GM19193 (cell line): Measurements from ENCODE around the gene KCNE5.

Experiments
- POLR2A ChIP-seq: IDR thresholded peaks from 4 replicates; pipeline ENCODE4 v1.6.1; 2011; ENCODE audit not compliant: insufficient read depth, insufficient read length; ENCODE audit errors: extremely low read depth

Gene KCNE5, protein sequence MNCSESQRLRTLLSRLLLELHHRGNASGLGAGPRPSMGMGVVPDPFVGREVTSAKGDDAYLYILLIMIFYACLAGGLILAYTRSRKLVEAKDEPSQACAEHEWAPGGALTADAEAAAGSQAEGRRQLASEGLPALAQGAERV

DNA sequence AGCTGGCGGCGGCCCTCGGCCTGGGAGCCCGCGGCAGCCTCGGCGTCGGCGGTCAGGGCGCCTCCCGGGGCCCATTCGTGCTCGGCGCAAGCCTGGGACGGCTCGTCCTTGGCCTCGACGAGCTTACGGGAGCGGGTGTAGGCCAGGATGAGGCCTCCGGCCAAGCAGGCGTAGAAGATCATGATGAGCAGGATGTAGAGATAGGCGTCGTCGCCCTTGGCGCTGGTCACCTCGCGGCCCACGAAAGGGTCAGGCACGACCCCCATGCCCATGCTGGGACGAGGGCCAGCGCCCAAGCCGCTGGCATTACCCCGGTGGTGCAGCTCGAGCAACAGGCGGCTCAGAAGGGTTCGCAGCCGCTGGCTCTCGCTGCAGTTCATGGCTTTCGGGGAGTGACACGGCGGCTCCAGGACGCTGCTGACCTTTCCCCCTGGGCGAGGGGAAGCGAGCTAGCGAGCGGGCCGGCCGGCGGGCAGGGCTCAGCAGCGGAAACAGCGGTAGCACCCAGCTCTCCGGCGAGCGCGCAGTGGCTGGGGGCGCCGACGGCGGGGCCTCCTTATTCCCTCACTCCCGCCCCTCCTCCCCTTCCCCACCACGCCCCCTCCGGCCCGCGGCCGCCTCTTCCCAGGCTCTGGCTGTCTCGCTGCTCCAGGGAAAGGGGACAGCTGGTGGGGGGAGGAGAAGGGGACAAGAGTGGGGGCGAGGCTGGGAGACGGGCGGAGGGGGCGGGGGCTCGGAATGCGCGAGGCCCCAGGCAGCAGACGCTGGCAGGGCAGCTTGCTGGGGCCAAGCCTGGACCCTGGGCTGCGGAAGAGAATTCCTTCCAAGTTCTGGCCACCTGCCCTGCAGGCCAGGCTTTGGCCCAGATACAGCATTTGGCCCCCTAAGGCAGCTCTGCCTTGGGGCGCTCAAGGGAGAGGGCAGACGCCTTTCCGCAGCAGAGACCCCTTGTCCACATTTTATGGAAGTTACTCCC is at the start of gene KCNE5:
Gene KCNE5, minus strand, starts transcription at position 532 of the 976 bp plus-strand sequence. Its CDS starts 152 bp downstream, at position 380.
- no peak for TF ChIP-seq POLR2A

DNA sequence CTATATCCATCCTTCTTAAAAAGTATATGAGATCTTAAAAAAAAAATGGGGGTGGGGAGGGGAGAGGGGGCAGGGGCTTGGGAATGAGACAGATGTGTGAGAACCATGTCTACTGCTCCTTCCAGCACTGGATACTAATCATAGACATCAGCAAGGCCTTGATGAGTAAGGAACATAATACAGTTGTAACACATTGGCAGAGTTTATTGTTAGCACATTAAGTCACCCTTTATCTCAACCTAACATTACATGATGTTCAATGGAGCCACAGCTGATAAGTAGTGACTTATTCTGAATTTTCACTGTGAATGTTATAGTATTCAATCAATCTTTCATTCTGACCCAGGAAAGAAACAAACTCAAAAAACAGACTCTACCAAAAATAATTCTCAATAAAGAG is 47.3 kb upstream of the KCNE5 start:
- no peak for TF ChIP-seq POLR2A

DNA sequence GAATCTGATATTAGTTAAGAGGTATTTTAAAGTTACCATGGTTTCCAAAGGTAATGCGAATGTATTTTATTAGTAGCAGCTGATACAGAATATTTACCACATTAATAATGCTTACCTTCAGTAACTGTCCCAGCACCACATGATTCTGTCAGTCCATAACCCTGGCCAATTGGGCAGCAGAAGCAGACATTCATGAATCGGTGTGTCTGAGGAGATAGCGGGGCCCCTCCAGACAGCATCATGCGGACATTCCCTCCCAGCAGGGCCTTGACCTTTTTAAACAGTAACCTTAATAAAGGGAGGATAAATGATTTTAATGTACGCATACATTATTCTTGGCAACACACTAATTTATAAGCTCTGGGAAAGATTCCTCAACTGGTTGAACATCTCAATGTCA is 43.0 kb upstream of the KCNE5 start:
- TF ChIP-seq POLR2A, result no peak

DNA sequence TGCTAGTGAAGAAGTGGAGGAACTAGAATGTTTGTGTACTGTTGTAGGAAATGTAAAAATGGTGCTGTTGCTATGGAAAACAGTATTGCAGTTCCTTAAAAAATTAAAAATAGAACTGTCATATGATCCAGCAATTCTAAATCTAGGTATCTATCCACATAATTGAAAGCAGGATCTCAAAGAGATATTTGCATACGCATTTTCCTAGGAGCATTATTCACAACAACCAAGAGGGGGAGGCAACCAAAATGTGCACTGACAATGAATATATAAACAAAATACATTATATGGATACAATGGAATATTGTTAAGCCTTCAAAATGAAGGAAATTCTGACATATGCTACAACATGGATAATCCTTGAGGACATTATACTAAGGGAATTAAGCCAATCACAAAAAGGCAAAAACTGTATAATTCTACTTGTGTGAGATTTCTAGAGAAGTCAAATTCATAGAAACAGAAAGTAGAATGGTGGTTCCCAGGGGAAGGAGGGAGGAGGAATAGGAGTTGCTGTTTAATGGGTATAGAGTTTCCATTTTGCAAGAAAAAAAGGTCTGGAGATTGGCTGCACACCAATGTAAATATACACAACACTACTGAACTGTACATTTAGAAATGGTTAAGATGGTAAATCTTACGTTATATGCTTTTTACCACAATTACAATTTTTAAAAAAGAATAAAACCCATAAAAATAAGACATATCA is 35.6 kb upstream of the KCNE5 start:
- no peak for TF ChIP-seq POLR2A

DNA sequence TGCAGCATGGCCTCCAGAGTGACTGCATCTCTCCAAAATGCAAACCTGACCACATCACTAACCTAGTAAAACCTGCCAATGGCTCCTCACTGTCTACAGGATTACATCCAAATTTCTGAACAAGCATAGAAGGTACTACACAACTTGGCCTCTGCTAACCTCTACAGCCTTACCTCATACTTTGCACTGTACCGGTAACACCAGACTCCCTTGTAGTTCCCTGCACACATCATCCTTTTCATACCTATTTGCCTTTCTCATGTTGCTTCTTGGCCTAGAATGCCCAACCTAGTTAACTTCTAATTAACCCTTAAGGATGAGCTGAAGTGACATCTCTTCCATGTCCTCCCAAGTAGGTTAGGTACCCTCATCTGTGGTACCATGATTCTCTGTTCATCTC is 33.4 kb upstream of the KCNE5 start:
- TF ChIP-seq POLR2A, result no peak

DNA sequence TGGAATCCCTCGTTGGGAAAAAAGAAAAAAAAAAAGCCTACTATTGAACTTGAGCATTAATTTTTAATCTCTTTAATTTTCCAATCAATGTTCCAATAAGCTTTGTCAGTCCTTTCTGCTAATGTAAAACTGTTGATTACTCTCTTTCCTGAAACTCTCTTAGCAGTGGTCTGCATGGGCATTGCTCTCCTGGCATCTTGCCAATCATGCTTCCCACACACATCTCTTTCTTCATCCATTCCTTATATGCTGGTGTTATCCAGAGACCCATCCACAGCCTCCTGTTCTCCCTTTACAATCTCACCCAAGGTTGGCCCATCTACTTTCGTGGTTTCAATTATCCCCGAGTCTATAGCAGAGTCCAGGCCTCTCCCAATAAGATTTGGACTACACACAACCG is 31.8 kb upstream of the KCNE5 start:
- no peak for TF ChIP-seq POLR2A

DNA sequence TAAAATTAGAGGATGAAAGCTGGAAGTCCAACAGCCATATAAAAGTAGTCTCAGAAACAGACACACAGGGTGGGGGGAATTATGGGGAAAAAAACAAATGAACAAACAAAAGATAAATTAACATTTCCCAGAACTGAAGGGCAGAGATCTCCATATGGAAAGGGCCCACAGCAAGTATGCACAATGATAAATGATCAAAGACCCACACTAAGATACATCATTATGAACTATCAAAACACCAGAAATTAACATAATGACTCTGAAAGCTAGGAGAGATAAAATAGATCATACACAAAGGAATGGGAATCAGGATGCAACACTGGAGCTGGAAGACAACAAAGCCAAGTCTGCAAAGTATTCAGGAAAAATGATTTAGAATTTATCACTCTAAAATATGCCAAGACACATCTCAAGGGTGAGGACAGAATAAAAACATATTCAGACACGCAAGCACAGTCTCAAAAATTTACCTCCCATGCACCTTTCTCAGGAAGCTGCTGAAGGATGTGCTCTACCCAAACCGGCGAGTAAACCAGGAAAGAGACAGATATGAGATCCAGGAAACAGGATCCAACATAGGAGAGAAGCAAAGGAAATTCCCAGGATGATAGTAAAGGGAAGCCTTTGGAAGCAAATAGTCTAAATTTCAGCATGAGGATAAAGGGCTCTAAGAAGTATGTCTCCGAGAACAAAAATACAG is 30.7 kb upstream of the KCNE5 start:
- no peak for TF ChIP-seq POLR2A

DNA sequence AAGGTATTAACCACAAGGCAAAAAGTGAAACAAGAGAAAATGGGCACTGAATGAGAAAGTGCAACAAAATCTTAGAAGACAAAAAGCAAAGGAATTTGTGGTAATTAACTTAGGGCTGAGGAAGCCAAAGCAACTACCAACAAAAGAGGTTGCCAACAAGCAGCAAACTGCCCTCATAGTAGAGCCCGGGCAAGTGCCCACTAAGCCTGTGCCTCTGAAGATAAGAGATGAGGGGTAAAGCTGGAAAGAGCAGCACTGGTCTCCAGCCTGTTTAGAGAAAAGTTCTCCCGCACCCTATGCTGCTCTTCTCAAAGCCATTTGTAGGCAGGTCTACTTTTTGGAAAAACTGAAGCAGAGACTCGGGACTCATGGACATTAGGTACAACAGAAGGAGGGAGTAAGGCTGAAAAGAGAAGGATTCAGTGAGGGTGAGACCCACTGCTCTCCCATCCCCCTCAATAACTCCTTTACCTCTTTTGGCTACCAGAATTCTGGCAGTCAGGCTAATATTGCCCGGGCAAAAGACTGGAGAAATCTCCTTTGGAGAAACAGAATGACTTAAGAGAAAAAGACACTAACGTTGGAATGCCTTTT is 29.6 kb upstream of the KCNE5 start:
- no peak for TF ChIP-seq POLR2A

DNA sequence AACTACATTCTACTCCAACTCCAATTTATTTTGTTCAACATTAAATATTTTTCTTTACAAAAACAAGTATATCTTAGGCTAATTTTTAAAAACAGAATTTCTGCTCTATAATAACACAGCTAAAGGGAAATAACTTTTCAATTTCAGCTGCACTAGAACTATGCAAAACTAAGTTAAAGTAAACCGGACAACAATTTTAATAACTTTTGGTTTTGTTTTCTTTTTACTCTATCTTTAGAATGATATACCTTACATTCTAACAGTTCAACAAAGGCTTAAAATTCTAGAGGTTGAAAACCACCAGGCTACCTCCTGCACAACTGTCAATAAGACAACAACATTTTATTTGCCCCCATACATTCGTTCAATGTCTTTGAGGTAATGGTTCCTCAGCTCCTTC is 18.7 kb upstream of the KCNE5 start:
- TF ChIP-seq POLR2A, result no peak

DNA sequence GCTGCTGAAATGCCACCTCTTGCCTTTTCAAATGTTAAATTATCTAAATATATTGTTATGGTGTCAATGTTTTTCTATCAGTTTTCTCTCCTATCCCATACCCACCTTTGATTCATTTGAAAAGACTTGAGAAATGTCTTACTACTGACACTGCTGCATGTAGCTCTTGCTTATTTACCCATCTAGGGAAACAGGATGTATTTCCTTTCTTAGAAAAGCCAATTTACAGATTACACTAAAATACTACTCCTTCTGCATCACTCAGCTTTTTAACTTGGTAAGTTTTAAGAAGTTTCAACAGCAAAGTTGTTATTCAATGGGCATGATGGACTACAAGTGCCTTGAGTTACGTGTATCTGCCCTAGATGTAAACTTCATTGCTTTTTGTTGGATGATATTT is 13.2 kb upstream of the KCNE5 start:
- TF ChIP-seq POLR2A, result no peak

DNA sequence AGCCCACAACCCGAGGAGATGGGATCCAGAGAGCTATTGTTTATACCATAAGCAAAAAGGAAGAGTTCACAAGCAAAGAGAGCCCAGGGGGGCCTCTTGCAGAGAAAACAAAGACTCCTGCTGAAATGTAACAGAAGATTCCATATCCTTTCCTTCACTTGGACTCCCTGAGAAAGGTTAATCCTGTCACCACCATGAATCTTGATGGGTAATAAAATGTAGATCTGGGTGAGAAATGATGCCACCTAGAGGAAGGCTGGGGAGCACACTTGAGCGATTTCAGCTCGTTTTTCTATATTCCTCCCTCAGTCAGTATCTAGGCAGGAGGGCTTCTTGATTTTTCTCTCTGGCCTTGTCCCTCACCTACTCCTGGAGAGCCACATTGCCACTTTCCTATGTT is 10.2 kb upstream of the KCNE5 start:
- no peak for TF ChIP-seq POLR2A

DNA sequence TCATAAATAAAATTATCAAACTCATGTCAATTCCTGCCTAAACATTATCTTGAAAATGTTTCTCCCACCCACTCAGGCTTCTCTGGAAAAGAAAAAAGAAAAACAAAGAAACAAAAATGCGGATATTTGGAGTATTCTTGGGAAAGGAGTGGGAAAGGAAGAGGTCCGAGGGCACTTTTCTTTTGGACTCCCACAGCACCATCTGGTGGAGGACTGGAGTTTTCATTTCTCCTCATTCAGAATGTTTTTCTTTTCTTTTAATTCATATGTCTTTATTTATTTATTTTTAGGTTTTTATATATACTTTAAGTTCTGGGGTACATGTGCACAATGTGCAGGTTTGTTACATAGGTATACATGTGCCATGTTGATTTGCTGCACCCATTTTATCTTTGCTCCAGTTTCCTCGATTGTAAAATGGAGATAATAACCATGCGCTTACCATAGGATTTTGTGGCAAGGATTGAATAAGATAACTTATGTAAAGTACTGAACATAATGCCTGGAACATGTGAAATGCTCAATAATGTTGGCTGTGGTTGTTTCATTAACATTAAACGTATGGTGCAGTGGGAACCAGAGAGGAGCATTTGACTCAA is 8.0 kb upstream of the KCNE5 start:
- TF ChIP-seq POLR2A, result no peak

DNA sequence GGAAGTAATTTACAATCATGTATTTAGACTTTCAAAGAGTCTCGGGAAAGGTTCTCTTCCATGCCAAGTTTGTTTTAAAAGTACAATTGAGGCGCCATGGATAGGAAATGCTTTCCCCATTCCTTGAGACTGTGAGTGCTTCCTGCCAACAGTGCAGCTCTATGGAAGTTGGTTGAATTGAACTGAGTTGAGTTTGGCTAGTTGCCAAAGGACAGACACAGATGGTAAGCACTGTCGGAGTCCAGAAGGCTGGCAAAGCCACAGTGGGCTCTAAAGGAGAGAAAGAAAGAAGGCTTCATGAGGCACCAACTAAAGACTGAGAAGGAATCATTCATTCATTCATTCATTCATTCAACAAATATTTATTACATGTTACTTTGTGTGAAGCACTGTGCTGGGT is 4.3 kb upstream of the KCNE5 start:
- no peak for TF ChIP-seq POLR2A

DNA sequence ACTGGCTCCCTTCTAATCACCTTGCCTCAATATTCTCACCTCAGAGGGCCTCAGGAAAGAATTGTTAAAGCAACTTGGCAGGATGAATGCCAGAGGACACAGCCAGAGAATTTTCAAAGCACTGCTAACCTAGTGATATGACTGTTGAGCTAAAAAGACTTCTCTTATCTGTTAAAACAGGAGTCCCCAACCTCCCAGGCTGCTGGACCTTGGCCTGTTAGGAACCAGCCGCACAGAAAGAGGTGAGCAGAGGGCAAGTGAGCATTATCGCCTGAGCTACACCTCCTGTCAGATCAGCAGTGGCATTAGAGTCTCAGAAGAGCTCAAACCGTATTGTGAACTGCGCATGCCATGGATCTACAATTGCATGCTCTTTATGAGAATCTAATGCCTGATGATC is 1.7 kb upstream of the KCNE5 start:
- no peak for TF ChIP-seq POLR2A
